ENCODE data around the gene FAT1.

GRCh38 chr4:186727169-186727976 is 3.7 kb upstream of the FAT1 start:
- TF ChIP-seq CTCF (IDR thresholded peaks at IDR 0.05) (no peak), EP300 (IDR thresholded peaks at IDR 0.05) (no peak), POLR2A (IDR thresholded peaks at IDR 0.05) (no peak)

All from suprapubic skin (tissue), 3 donors.